Prostate gland (tissue), 2 donors: ENCODE results near the gene FOXC2. TPM values are rescaled to one million over a fixed set of nuclear protein-coding genes. Genes with fewer than 3 reads are reported as not detected.

Source experiments
- DNase-seq: peaks from one replicate; pipeline ENCODE4 v3.0.0-alpha.2; 2019; ENCODE audit warnings: low spot score
- H3K27ac ChIP-seq, 2 donors: fragments of 200-600 bp; sonication (generic); 2 replicates each; pipeline ENCODE4 v1.5.1; 2017 to 2019
- H3K27me3 ChIP-seq: fragments of 200-600 bp; sonication (generic); replicated peaks from 2 replicates; pipeline ENCODE4 v1.5.1; 2019; ENCODE audit not compliant: insufficient read depth
- H3K36me3 ChIP-seq, 2 donors: fragments of 200-600 bp; sonication (generic); 1 replicate in 1 of 2; 2 replicates in 1 of 2; pipeline versions ENCODE4 v1.5.1 to v1.8.1; 2017 to 2019
- H3K4me1 ChIP-seq: fragments of 200-600 bp; sonication (generic); replicated peaks from 2 replicates; pipeline ENCODE4 v1.5.1; 2019
- H3K4me3 ChIP-seq, 2 donors: fragments of 200-600 bp; sonication (generic); 2 replicates each; pipeline ENCODE4 v1.5.1; 2017 to 2019
- H3K9me3 ChIP-seq: fragments of 200-600 bp; sonication (generic); 2 replicates; pipeline ENCODE4 v1.5.1; 2017
- CTCF ChIP-seq, 4 experiments: fragments of 200-600 bp in 2 of 4; fragments of 450-650 bp in 2 of 4; sonication (generic) in 2 of 4; IDR thresholded peaks; 1 replicate in 3 of 4; 2 replicates in 1 of 4; pipeline ENCODE4 v1.5.1; 2016 to 2019; ENCODE audit warnings: antibody characterized with exemption in 4 of 4, mild to moderate bottlenecking in 2 of 4, moderate library complexity in 2 of 4
- POLR2A ChIP-seq: fragments of 450-650 bp; IDR thresholded peaks from one replicate; pipeline ENCODE4 v1.6.1; 2016; ENCODE audit warnings: antibody characterized with exemption, mild to moderate bottlenecking
- POLR2AphosphoS5 ChIP-seq: sonication (generic); formaldehyde crosslinking; IDR thresholded peaks from one replicate; pipeline ENCODE4 v1.6.1; 2017; ENCODE audit warnings: antibody characterized with exemption
- WGBS: methylation state at CpG from one replicate; pipeline ENCODE4 v1.1.5; 2018; 5-methylcytosine and 5-hydroxymethylcytosine counted together
- intact Hi-C: fragments of 100-400 bp; cut with DNase I; formaldehyde crosslinking; loops from one replicate; pipeline ENCODE4 v1.14.2; 2022
- total RNA-seq, 2 donors: library from RNA; depleted of rRNA; stranded (reverse); fragments of >200 nt; gene quantifications; one replicate each; pipeline ENCODE4 v1.1.0, GENCODE V29; 2016

Gene FOXC2
- total RNA-seq, 2 donors from 2014 or later: 0.41 to 6.5 TPM

- Histone ChIP-seq H3K4me3 (no peak overlapping the region), H3K9me3 (no peaks in the 10 kb centered on the region), H3K27me3 (peaks cover 43% of the 10 kb centered on the region), H3K4me1 (no peaks in the 10 kb centered on the region), H3K36me3 (no peaks in the 10 kb centered on the region), H3K27ac (no peak overlapping the region)
- no peak for TF ChIP-seq POLR2AphosphoS5
- no peak for TF ChIP-seq POLR2A
- no peak for TF ChIP-seq CTCF (IDR thresholded peaks at IDR 0.05)
- WGBS: 56% methylated on average over 8 of the region's 8 CpGs
- intact Hi-C loops: no loop called here
- DNase-seq: no peak
Observed at GRCh38 chr16:86573215-86573614, 6.6 kb downstream of the FOXC2 start.

DNA sequence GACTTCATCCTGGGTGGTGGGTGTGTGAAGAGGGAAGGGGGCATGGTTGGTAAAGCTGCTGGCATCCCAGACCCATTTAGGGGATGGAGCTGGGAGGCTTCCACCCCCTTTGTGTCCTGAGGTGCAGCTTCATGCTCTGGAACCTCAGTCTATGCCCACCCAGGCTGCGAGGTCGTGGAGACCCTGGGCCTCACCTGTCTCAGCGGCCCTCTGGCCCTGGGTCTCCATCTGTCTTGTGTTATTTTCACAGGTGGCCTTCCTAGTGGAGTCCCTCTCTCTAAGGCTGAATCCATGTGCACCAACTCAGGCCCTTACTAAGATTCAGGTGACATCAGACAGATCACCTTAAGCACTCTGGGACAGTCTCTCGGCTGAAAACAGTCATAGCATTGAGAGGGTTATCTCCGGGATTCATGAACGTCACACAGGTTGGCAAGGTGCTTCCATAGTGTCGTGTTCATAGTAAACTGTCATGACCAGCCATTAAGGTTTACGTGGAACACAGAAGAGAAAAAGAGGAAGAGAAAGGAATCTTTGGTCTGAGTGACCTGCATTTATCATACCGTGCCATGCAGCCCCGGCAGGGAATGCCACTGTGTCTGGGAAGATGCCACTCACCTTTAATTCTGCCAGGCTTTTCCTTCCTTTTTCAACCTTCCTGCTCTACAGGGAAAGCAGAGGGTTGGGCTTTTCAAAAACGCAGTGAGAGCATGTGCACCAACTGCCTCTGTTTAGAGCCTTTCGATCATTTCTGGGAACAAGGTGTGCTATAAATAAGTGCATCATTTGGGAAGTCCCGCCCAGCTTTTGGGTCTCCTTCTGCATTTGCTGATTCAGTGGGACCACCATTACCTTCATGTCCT, 7.2 kb downstream of the FOXC2 start:
- Histone ChIP-seq H3K27me3 (peaks cover 41% of the 10 kb centered on the region), H3K4me1 (no peaks in the 10 kb centered on the region), H3K36me3 (no peaks in the 10 kb centered on the region), H3K4me3 (no peak overlapping the region), H3K27ac (no peak overlapping the region), H3K9me3 (no peaks in the 10 kb centered on the region)
- 78% methylated on average over 13 of the region's 13 CpGs for WGBS
- DNase-seq: no peak
- TF ChIP-seq POLR2AphosphoS5 (no peak), POLR2A (no peak), CTCF (IDR thresholded peaks at IDR 0.05) (no peak)
- intact Hi-C loops: no loop called here

DNA sequence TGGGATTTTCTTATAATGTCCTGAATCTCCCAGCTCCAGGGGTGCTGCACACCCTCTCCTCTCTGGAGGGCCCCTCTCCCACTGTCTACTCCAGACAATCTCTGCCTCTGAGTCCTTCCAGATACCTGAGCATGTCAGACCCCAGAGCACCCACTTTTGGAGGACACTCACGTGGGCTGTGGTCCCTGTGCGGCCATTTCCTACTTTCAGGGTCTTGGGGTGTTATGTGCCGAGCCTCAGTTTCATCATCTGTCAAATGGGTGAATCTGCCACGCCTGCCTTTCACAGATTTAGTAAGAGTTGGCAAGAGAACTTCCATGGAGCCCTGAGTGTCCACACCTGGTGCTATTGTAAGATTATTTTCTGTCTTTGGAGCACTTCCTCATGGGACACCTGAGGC, 8.0 kb downstream of the FOXC2 start:
- intact Hi-C loops: no loop called here
- WGBS: 94% methylated on average over 4 of the region's 4 CpGs
- Histone ChIP-seq H3K27ac (no peak overlapping the region), H3K27me3 (peaks cover 45% of the 10 kb centered on the region), H3K4me1 (no peaks in the 10 kb centered on the region), H3K36me3 (no peaks in the 10 kb centered on the region), H3K4me3 (no peak overlapping the region), H3K9me3 (no peaks in the 10 kb centered on the region)
- no peak for TF ChIP-seq CTCF (IDR thresholded peaks at IDR 0.05)
- TF ChIP-seq POLR2A: no peak
- TF ChIP-seq POLR2AphosphoS5: no peak
- DNase-seq: no peak

- 79% methylated on average over 17 of the region's 17 CpGs for WGBS
- Histone ChIP-seq H3K9me3 (no peaks in the 10 kb centered on the region), H3K36me3 (no peaks in the 10 kb centered on the region), H3K27me3 (peaks cover 49% of the 10 kb centered on the region), H3K4me3 (no peak overlapping the region), H3K4me1 (no peaks in the 10 kb centered on the region), H3K27ac (no peak overlapping the region)
- intact Hi-C loops: no loop called here
- DNase-seq: no peak
- TF ChIP-seq POLR2A (no peak), CTCF (IDR thresholded peaks at IDR 0.05) (no peak), POLR2AphosphoS5 (no peak)
Observed at GRCh38 chr16:86575095-86575685, 8.6 kb downstream of the FOXC2 start.
